Smooth muscle cell (in vitro differentiated cells): ENCODE measurements around the gene SCNN1G. TPM values are rescaled to one million over a fixed set of nuclear protein-coding genes. Genes with fewer than 3 reads are reported as not detected.
"Not testable (repeated sequence)": the region's sequence is repeated elsewhere in the genome, so short reads cannot be mapped to it uniquely, and the experiment has no call there.

Source experiments
- DNase-seq: peaks from one replicate; lab custom pipeline; 2025; ENCODE audit not compliant: unreplicated experiment; lab: John Stamatoyannopoulos, UW
- H2AFZ ChIP-seq: fragments of 200-600 bp; sonication (generic); 2 replicates; pipeline ENCODE4 v1.6.0; 2016; ENCODE audit warnings: antibody characterized with exemption, low read depth, mild to moderate bottlenecking
- H3F3A ChIP-seq: fragments of 200-600 bp; sonication (generic); 2 replicates; pipeline ENCODE4 v1.6.0; 2017; ENCODE audit warnings: antibody characterized with exemption, low read depth
- H3K27ac ChIP-seq: fragments of 200-600 bp; sonication (generic); 2 replicates; pipeline ENCODE4 v1.5.1; 2016; ENCODE audit warnings: low read depth, mild to moderate bottlenecking
- H3K27me3 ChIP-seq: fragments of 200-600 bp; sonication (generic); 2 replicates; pipeline ENCODE4 v1.6.1; 2016; ENCODE audit warnings: low read depth, mild to moderate bottlenecking
- H3K36me3 ChIP-seq: fragments of 200-600 bp; sonication (generic); 2 replicates; pipeline ENCODE4 v1.5.1; 2016; ENCODE audit warnings: low read depth
- H3K4me1 ChIP-seq: fragments of 200-600 bp; sonication (generic); 2 replicates; pipeline ENCODE4 v1.5.1; 2016; ENCODE audit warnings: low read depth
- H3K4me2 ChIP-seq: fragments of 200-600 bp; sonication (generic); 2 replicates; pipeline ENCODE4 v1.6.0; 2016; ENCODE audit warnings: mild to moderate bottlenecking
- H3K4me3 ChIP-seq: fragments of 200-600 bp; sonication (generic); 2 replicates; pipeline ENCODE4 v1.5.1; 2016; ENCODE audit warnings: mild to moderate bottlenecking
- H3K79me2 ChIP-seq: fragments of 200-600 bp; sonication (generic); 2 replicates; pipeline ENCODE4 v1.6.0; 2016; ENCODE audit warnings: low read depth, mild to moderate bottlenecking
- H3K9ac ChIP-seq: fragments of 200-600 bp; sonication (generic); 2 replicates; pipeline ENCODE4 v1.6.0; 2016; ENCODE audit warnings: low read depth
- H3K9me3 ChIP-seq: fragments of 200-600 bp; sonication (generic); replicated peaks from 2 replicates; pipeline ENCODE4 v1.5.1; 2016; ENCODE audit warnings: low read depth
- H4K20me1 ChIP-seq: fragments of 200-600 bp; sonication (generic); 2 replicates; pipeline ENCODE4 v1.6.0; 2016; ENCODE audit warnings: low read depth
- CTCF ChIP-seq: fragments of 200-600 bp; sonication (generic); IDR thresholded peaks from 2 replicates; pipeline ENCODE4 v1.5.1; 2017; ENCODE audit warnings: borderline replicate concordance, mild to moderate bottlenecking, antibody characterized with exemption; ENCODE audit not compliant: insufficient read depth, poor library complexity, severe bottlenecking
- WGBS: methylation state at CpG from one replicate; pipeline ENCODE4 v1.1.7; 2016; ENCODE audit warnings: low lambda C conversion rate; 5-methylcytosine and 5-hydroxymethylcytosine counted together
- polyA plus RNA-seq: library from polyadenylated mRNA; unstranded; fragments of >200 nt; fragmentation: Nextera tagmentation; extraction: Ambion mirVana; gene quantifications from 2 replicates; pipeline ENCODE4 v1.2.1, GENCODE V29; 2016
- total RNA-seq: library from RNA; depleted of rRNA; stranded (reverse); fragments of >200 nt; gene quantifications from 2 replicates; pipeline ENCODE4 v1.2.3, GENCODE V29; 2014

SCNN1G gene
- total and polyA plus RNA-seq, 2 experiments from 2014 or later = not detected

GRCh38 chr16:23141500-23141899, 41.0 kb upstream of the SCNN1G start:
- Histone ChIP-seq H3K36me3 (no peaks in the 10 kb centered on the region), H3K79me2 (peaks cover 80% of the 10 kb centered on the region), H3K4me2 (no peak overlapping the region), H3K27ac (no peak overlapping the region), H3K9ac (no peak overlapping the region), H3K27me3 (no peaks in the 10 kb centered on the region), H3F3A (no peaks in the 10 kb centered on the region), H2AFZ (no peak overlapping the region), H4K20me1 (peaks cover 82% of the 10 kb centered on the region), H3K4me1 (peaks cover 7% of the 10 kb centered on the region), H3K4me3 (no peak overlapping the region), H3K9me3 (no peaks in the 10 kb centered on the region)
- WGBS = 96% methylated on average over 6 of the region's 6 CpGs
- TF ChIP-seq CTCF = no peak
- DNase-seq = no peak

- Histone ChIP-seq H3K79me2 (peaks cover 79% of the 10 kb centered on the region), H2AFZ (no peak overlapping the region), H3K36me3 (no peaks in the 10 kb centered on the region), H3K27ac (no peak overlapping the region), H3K4me3 (no peak overlapping the region), H3K27me3 (no peaks in the 10 kb centered on the region), H4K20me1 (peaks cover 81% of the 10 kb centered on the region), H3K9me3 (no peaks in the 10 kb centered on the region), H3K4me1 (peaks cover 7% of the 10 kb centered on the region), H3K9ac (no peak overlapping the region), H3F3A (no peaks in the 10 kb centered on the region), H3K4me2 (no peak overlapping the region)
- TF ChIP-seq CTCF = no peak
- DNase-seq = no peak
- 76% methylated on average over 7 of the region's 7 CpGs for WGBS
Observed at GRCh38 chr16:23141959-23142740, 40.4 kb upstream of the SCNN1G start.

- Histone ChIP-seq H3K27me3 (no peaks in the 10 kb centered on the region), H3K79me2 (peaks cover 79% of the 10 kb centered on the region), H3F3A (no peaks in the 10 kb centered on the region), H2AFZ (no peak overlapping the region), H3K4me2 (no peak overlapping the region), H3K4me1 (peaks cover 11% of the 10 kb centered on the region), H3K9me3 (no peaks in the 10 kb centered on the region), H3K4me3 (no peak overlapping the region), H3K27ac (no peak overlapping the region), H4K20me1 (peaks cover 85% of the 10 kb centered on the region), H3K36me3 (no peaks in the 10 kb centered on the region), H3K9ac (no peak overlapping the region)
- WGBS = 88% methylated on average over 3 of the region's 3 CpGs
- no peak for TF ChIP-seq CTCF
- DNase-seq = no peak
Observed at GRCh38 chr16:23143391-23143790, 39.2 kb upstream of the SCNN1G start.

- 98% methylated on average over 9 of the region's 9 CpGs for WGBS
- not testable (repeated sequence) for DNase-seq, H3K27me3 ChIP-seq, H3K9me3 ChIP-seq, H3K4me3 ChIP-seq, H3K36me3 ChIP-seq, H3K4me2 ChIP-seq, H3K27ac ChIP-seq, H3F3A ChIP-seq, H2AFZ ChIP-seq, H3K9ac ChIP-seq
- Histone ChIP-seq H4K20me1 (peaks cover 76% of the 10 kb centered on the region), H3K4me1 (peaks cover 12% of the 10 kb centered on the region), H3K79me2 (peaks cover 70% of the 10 kb centered on the region)
Observed at GRCh38 chr16:23144393-23144792, 38.2 kb upstream of the SCNN1G start.
